UCSD-AML1 (cell line): Measurements from ENCODE around the gene TTC39B.

Experiments
- DNase-seq: peaks from one replicate; lab custom pipeline; 2025; ENCODE audit not compliant: unreplicated experiment; lab: John Stamatoyannopoulos, UW

The TTC39B gene

DNA sequence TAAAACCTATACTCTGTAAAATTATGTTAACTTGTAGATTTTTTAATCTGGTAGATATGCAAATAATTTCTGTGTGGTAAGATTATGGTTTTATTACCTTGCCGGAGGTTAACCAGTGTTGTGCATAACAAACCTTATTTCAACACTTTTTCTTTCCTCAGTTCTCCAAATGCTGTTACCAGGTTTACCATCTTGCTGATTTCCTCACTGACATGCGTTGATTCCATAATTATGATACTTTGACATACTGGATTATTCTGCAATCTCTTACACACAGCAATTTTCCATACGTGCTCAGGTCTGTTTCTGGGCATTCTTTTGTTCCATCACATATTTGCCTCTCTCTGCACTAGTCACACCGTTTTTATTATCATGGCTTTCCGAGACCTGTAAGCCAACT, 77.6 kb downstream of the TTC39B start:
- no peak for DNase-seq

DNA sequence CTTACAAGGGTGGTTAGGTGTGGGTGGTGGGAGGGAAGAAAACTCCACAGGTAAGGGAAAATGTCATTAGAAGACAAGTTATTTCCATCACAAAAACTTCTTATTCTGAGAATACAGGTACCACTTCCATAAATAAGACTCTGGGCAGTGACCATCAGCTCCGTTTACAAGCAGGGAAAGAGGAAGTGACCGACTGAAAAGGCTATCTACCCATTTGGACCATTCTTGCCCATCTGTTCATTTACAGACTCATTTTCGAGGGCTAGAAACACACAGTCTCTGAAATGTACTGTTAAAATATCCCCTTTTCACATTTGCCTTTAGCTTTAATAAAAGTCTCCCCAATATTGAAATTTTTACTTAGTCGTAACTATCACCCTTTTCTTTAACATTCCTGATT, 79.5 kb downstream of the TTC39B start:
- DNase-seq, result no peak

DNA sequence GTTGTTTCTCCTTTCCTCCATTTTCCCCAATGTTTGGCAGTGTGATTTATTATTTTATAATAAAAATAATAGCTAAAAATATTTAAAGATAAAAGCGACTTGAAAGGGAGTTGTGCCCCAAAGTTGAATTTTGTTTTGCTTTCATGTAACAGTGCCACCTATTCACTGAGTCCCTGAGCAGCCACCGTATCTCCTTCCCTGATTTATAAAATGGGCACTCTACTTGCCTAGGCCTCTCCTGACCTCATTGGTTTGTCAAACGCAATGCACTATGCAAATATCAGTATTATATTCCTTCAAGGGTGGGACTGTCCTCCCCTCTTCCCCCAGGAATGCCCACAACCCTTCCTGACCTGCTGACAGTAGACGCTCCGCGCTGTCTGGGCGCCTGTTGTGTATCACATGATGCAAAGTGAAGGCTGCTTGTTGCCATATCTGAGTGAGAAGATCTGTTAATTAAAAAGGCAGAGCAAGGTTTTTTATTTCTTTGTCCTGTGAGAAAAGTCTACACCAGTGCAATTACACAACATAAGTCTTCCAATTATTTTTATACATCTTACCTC, 81.4 kb downstream of the TTC39B start:
- no peak for DNase-seq

DNA sequence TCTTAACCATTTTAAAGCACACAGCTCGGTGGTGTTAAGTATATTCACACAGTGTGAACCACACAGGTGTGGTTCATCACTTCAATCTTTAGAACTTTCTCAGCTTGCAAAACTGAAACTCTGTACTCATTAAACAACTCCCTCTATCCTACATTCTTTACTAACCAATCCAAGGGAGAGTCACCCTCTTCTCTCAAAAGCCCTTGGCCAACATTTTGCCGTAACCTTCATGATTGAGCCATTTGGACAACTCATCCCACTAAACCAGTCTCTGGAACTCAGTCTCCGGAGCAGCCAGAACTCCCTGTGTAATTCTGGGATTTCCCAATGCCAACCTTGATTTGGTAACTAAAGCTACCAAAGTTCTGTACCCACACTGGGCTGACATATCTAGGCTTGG, 84.7 kb downstream of the TTC39B start:
- DNase-seq, result no peak

DNA sequence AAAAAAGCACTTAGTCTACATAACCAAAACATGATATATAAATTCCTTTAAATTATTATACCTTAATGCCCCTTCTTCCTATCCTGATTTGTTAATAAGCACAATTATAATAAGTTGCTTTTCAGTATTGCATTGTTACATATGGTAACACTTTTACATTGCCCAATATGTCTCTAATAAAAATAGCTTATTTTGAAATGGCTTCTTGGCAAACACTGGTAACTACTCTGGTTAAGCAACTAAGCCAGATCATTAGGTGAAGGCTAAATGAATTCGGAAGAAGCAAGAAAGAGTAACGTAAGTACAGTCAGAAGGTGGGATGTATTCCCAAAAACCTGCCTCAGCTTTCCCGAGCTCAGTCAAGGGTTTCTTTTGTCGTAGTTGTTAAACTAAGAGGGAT, 85.3 kb downstream of the TTC39B start:
- DNase-seq, result no peak

DNA sequence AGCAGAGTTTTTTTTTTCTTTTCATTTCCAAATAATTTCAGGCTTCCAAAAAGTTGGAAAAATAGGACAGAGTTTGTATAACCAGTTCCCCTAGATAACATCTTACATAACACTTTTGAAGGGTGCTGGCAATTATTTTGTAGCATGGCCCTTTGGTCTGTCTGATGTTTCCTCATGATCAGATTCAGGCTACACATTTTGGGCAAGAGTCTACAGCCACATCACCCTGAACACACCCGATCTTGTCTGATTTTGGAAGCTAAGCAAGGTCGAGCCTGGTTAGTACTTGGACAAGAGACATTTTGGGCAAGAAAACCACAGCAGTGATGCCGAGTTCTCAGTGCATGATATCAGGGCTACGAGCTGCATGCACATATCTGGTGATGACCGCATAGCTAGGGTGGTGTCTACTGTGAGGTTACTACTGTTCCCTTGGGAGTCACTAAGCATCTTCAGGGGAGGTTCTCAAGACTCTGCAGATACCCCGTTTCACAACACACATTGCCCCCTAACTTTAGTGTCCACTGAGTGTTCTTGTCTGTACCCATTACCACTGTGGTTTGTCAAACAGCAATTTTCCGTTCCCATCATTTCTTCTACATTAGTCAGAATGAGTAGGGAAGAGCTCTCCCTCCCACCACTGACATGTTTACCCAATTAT, 86.2 kb downstream of the TTC39B start:
- peak; percentile 6 for DNase-seq

DNA sequence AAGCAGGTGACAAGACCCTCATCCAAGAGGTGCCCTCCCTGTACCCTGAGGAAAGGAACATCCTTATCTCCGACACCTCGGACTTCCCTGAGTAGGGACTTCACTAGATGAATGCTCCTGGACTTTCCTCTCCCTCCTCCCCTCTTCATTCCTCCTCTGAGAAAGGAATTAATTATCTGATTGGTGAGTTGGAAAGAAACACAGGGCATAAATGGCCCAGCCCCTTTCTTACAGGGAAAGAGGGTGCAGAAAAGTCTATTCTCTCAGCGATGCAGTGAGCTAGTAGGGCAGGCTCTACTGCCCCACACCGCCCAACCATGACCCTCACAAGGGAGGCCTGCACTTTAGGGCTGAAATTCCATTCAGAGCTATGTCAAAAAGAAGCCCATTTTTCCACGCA, 87.5 kb downstream of the TTC39B start:
- no peak for DNase-seq

DNA sequence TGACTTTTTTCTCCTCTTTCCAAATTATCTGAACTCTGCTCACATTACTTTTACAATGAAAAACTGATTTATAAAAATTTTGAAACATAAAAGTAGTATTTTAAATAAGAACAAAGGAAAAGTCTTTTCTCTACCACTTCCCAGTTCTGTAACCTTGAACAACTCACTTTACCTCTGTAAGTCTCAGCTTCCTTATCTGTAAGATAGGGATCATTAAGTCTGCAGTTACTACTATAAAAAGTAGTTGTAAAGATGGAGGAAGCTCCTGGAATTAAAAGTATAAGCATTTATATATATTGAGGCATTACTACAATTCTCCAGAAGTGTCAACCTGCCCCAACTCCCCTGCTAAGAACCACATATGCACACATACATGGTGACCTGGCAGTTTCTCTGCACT, 88.0 kb downstream of the TTC39B start:
- DNase-seq, result no peak

DNA sequence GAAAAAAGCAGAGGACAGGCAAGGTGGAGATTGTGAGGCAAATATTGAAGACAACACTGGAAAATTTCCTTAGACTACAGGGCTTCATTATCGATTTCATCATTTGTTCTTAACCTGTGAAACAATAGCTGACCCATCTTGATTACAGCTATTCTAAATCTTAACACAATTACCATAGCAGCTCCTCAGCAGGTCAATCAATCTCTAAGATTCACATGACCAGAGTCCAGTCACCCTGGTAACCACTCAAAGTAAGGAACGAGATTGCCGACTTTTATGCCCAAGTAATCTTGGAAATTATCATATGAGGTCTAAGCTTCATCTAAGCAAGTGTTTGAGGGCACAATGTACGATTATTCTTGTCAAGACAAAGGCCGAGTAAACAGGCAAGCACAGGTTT, 93.8 kb downstream of the TTC39B start:
- no peak for DNase-seq

DNA sequence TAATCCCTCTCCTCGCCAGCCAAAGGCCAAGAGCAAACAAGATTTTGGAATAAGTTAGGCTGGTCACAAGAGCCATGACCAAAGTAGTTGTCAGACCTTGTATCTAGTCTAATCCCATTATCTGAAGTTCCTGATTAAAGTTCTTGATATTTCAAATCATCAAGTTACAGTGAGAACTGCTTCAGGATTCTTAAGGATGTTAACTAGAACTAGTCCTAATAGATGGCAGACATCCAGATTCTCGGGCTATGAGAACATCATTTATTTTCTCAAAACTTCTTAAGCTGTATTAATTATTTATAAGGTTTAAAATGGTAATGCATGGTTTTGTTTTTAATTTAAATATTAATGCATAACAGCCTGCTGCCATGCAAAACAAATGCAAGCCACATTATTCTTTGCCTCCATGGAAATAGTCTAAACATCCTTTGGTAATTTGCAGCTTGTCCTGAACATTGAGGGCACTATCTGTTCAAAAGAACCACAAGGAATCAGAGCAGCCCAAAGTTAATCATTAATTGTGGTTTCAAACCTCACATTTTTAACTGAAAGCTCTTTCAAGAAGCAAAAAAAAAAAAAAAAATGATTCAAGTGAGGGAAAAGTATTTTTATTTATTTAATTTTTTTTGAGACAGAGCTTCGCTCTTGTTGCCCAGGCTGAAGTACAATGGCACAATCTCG, 95.1 kb downstream of the TTC39B start:
- no peak for DNase-seq

DNA sequence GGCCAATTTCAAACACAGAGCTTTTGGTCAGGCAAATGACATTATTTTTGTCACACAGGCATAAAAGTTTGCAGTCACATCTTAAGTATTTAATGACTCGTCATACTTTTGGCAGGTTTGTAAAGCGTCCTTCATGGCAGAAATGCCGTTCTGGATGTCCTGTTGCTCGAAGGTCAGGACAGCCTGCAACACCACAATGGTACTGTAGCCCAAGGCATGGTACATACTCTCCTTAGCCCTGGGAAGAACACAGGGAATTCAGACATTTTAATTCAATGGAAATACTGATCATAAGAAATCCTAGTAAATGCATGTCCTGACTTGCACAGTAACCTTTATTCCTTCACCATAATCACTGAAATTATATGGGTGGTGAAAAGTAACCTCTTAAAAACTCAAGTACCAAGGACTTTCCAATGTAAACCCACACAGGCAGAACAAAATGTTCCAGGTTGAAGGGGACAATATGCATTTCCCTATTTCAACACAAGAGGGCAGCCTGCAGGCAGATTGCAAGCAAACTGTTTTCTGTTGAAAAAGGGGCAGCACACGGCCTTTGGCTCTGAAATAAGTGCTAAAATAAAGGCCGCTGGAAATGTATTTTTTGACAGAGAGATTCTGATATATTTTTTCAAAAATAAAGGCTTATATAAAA, 95.7 kb downstream of the TTC39B start:
- peak; percentile 8 for DNase-seq

DNA sequence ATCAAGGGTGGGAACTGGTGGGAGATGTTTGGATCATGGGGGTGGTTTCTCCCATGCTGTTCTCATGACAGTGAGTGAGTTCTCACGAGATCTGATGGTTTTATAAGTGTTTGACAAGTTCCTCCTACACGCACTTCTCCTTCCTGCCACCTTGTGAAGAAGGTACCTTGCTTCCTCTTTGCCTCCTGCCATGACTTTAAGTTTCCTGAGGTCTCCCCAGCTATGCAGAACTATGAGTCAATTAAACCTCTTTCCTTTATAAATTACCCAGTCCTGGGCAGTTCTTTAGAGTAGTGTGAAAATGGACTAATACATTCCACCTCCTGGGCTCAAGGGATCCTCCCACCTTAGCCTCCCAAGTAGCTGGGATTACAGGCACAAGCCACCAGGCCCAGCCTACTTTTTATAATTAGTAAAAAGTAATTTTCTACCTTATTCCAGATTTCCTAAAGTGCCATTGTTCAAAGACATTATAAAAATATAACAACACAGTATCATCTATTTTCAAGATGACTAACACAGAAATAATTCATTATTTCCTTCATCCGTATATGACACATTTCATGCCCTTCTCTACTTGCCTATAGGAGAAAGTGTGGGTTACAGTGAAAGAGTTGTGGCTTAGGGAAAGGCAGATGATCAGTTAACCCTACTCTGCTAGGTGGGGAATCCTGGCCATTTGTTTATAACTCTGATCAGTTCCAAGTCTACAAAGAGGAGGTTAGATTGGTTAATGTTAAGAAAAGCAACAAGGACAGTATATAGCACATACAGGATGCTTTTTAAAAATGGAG, 99.9 kb downstream of the TTC39B start:
- DNase-seq, result no peak

DNA sequence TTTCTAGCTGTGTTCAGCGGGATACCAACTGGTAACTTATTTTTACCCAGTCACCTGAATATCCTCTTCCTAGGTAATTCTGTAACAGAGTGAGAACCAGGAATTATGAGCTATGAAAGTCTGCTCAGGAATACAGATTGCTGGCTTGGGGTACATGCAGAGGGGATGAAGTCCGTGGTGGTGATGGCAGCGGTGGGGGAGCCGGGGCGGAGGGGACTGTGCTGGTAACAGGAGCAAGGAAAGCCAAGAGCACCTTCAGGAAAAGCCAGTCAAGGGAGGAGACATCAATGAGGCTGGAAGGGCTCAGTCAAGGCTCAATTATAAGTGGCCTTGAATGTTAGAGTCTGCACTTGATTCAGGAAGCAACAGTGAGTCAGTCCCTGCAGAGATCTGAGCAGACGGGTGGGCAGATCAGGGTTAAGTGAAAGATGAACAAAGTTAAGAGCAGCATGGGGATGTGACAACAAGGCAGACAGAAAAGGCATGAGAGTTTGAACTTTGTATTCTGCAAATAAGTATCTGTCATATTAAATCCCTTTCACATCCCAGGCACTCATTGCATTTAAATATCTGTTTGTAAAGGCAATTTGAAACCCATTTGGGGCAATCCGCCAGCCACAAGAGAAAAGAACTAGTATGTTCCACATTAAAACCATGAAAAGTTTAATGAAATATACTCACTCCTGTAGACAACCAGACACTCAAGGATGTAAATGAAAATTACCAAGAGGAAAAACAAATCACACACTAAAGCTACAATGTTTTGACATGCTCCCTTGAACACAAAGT, 101.2 kb downstream of the TTC39B start:
- no peak for DNase-seq

DNA sequence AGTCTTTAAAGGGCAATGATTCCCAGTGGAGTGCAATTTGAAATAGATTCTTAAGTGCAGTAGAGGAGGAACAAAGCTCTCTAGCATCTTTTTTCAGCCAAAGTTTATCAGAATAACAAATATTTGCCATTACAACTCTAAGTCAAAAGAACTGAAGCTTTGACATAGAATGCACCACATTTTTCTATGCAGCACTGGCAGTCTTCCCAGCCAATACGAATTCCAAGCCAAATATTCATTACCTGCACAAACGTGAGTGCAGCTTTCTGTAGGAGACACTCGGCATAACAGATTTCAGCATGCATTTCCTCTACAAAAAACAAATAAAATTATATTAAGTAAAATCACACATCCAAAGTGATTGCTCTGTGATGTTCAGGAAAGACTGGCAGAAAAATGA, 103.4 kb downstream of the TTC39B start:
- DNase-seq, result no peak

DNA sequence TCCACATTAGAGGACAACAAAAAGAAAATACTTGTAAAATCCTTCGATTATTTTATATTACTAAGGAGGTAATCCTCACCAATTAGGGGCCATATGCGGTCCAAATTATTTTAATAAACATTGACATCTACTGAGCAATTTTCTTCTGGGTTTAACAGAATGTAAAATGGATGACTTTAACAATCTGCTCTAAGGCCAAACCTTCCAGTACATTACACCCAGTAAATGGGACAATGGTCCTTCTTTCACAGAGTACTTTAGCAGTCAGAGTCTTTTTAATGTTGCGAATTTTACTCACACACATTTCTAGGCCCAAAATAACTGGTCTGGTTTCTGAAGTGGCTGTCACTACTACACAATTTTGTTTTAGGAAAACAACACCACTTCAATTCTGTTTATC, 106.9 kb downstream of the TTC39B start:
- DNase-seq, result no peak

DNA sequence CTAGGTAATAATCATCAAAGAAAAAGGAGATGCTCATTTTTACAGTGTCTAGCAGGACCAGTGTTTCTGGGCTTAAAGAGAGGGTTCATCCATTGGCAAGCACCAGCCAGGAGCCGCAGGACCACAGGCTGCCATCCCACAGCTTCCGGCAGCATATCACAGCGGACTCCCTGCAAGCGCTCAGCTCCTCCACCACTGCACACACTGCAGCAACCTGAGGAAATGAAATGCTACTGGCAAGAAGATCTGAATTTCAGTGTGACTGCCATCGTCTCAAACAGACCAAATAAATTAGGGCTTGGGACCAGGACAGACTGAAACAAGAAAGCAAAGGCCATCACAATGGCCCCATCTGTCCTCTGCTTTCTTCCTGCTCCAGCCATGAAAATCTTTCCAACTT, 114.2 kb downstream of the TTC39B start:
- no peak for DNase-seq

DNA sequence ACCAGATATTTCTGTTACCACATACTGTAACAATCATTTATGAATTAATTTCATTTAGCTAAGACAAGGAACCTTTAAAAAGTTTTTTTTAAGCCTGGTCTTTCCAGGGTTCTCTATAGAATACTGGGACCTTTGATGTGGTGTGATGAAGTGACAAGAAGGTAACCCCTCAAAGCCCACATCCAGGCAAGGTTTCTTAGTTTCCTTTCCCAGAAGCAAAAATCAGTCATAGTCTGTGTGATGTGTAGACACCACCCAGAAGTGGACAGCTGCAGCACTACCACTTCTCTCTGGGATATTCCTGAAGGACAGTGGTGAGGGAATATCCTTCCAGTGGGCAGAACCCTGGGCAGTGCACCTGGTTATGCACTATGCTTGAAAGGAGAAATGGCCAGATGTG, 115.6 kb downstream of the TTC39B start:
- no peak for DNase-seq

DNA sequence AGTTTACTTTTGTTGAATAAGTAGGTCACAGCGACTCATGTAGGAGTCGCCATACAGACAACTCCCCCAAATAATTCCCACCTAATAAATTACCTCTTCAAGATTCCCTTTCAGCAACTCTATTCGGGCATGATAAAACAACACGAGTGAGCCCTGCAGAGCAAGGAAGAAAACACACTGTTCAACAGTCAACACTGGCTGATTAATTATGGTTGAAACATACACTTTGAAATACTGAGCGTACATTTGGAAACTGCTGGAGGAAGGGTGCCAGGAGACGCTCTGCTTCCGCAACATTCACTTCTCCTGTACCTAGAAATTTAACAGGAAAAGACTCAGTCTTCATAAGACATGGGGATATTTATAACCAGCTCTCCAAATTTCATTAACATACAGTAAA, 117.5 kb downstream of the TTC39B start:
- no peak for DNase-seq

DNA sequence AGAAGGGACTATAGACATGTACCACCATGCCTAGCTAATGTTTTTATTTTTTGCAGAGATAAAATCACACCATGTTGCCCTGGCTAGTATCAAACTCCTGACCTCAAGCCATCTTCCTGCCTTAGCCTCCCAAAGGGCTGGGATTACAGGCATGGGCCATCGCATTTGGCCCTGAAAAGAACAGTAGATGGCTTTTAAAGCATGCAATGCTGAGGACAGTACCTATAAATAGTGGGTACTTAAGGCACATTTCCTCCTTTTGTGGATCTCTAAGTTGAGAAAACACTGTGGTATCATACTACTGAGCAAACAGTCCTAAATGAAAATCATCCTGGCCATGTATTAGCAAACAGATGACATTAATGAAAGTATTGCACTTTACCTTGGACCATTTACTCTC, 119.4 kb downstream of the TTC39B start:
- no peak for DNase-seq

DNA sequence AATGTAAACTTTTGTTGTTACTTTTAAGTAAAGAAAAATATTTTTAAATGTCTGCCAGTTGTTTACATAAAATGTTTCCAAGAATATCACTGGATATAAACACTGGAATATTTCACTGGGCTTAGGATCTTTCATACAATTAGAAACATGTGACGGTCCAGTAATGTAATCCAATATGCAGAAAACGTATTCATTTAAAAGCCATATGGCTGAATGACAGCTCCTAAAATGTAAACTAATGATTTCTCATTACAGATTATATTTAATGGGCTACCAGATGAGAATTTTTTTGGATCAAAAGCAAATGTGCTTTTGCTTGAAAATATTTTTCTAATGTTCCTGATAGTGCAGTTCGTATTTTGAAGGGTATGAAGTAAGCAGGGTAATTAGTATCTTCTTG, 124.3 kb downstream of the TTC39B start:
- DNase-seq, result no peak

DNA sequence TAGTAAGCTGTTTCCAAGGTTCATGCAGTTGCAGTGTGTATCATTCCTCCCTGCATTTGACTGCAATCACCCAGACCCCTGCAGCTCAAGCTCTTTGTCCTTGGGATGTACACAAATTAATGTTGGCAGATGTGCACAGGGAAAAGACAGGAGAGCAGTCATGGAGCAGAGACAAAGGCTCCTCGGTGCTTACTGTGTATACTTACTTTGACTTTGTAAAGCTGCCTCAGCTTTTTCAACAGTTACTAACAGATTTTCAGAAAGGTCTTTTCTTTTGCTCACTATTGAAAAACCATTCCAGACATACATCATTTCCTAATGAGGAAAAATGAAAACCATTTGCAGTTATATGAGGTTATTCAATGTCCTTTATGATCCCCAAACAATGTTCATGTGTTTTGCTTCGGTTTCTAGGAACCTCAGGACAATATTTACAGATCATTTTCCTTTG, 124.9 kb downstream of the TTC39B start:
- no peak for DNase-seq
